HepG2 (cell line): ENCODE data around the gene C1orf35. TPM values are rescaled to one million over a fixed set of nuclear protein-coding genes. Genes with fewer than 3 reads are reported as not detected.

Experiments
- CBX2 ChIP-seq, 2 experiments: fragments of 200-600 bp in 1 of 2; sonication (generic); formaldehyde crosslinking in 1 of 2; IDR thresholded peaks; 2 replicates each; pipeline versions ENCODE4 v1.7.0 to v1.8.1; 2018 to 2022; ENCODE audit warnings: low read depth in 2 of 2, low read length in 1 of 2, mild to moderate bottlenecking in 1 of 2, missing genetic modification reagents in 1 of 2
- DNMT3B ChIP-seq: conservative IDR thresholded peaks from 2 replicates; pipeline ENCODE4 v1.6.1; 2016; ENCODE audit warnings: missing biosample characterization, control low read depth
- DPF2 ChIP-seq: sonication (generic); formaldehyde crosslinking; IDR thresholded peaks from 2 replicates; pipeline ENCODE4 v1.4.0; 2020; ENCODE audit warnings: mild to moderate bottlenecking, low read depth, missing genetic modification reagents, borderline replicate concordance
- PBX3 ChIP-seq: sonication (generic); formaldehyde crosslinking; IDR thresholded peaks from 2 replicates; pipeline ENCODE4 v1.8.1; 2023; ENCODE audit warnings: missing genetic modification reagents, inconsistent platforms, borderline replicate concordance
- SCMH1 ChIP-seq: sonication (generic); formaldehyde crosslinking; IDR thresholded peaks from 2 replicates; pipeline ENCODE4 v1.9.0; 2021; ENCODE audit warnings: missing genetic modification reagents, mild to moderate bottlenecking, borderline replicate concordance
- SRSF1 ChIP-seq: fragments of 200-400 bp; formaldehyde crosslinking; optimal IDR thresholded peaks from 2 replicates; pipeline ENCODE3; 2017; ENCODE audit warnings: mild to moderate bottlenecking, low read depth, low read length, moderate library complexity
- STAG1 ChIP-seq: sonication (generic); formaldehyde crosslinking; IDR thresholded peaks from 2 replicates; pipeline ENCODE4 v1.4.0; 2020; ENCODE audit warnings: missing genetic modification reagents
- THRA ChIP-seq: sonication (generic); formaldehyde crosslinking; IDR thresholded peaks from 2 replicates; pipeline ENCODE4 v1.4.0; 2020; ENCODE audit warnings: missing genetic modification reagents, borderline replicate concordance
- WIZ ChIP-seq: sonication (generic); formaldehyde crosslinking; IDR thresholded peaks from 2 replicates; pipeline ENCODE4 v1.5.1; 2020; ENCODE audit warnings: mild to moderate bottlenecking, missing genetic modification reagents
- ZBTB1 ChIP-seq: sonication (generic); formaldehyde crosslinking; IDR thresholded peaks from 2 replicates; pipeline ENCODE4 v1.4.0; 2020; ENCODE audit warnings: missing genetic modification reagents, borderline replicate concordance
- ZGPAT ChIP-seq: IDR thresholded peaks from 2 replicates; pipeline ENCODE4 v1.6.1; 2016; ENCODE audit warnings: mild to moderate bottlenecking
- ZNF142 ChIP-seq: sonication (generic); formaldehyde crosslinking; IDR thresholded peaks from 2 replicates; pipeline ENCODE4 v1.4.0; 2020; ENCODE audit warnings: missing genetic modification reagents
- ZNF17 ChIP-seq: sonication (generic); formaldehyde crosslinking; IDR thresholded peaks from 2 replicates; pipeline ENCODE4 v1.5.0; 2020; ENCODE audit warnings: mild to moderate bottlenecking, missing genetic modification reagents
- ZNF251 ChIP-seq: sonication (generic); formaldehyde crosslinking; IDR thresholded peaks from 2 replicates; pipeline ENCODE4 v1.9.0; 2021; ENCODE audit warnings: mild to moderate bottlenecking, missing genetic modification reagents
- ZNF30 ChIP-seq: sonication (generic); formaldehyde crosslinking; IDR thresholded peaks from 2 replicates; pipeline ENCODE4 v1.5.0; 2020; ENCODE audit warnings: mild to moderate bottlenecking, missing genetic modification reagents
- ZNF704 ChIP-seq: sonication (generic); formaldehyde crosslinking; IDR thresholded peaks from 2 replicates; pipeline ENCODE4 v1.8.1; 2023; ENCODE audit warnings: mild to moderate bottlenecking, inconsistent platforms, moderate library complexity, missing genetic modification reagents, borderline replicate concordance
- ZNF777 ChIP-seq: sonication (generic); formaldehyde crosslinking; IDR thresholded peaks from 2 replicates; pipeline ENCODE4 v1.4.0; 2020; ENCODE audit warnings: missing genetic modification reagents
- polyA plus RNA-seq, 8 experiments: library from polyadenylated mRNA; depleted of rRNA in 3 of 8; stranded (reverse) in 7 of 8; unstranded in 1 of 8; fragments of >200 nt; fragmentation: Illumina TruSeq in 4 of 8; extraction: Trizol in 4 of 8; gene quantifications; 2 replicates each; pipeline versions ENCODE4 v1.2.1 to v1.2.3, GENCODE V29; 2011 to 2016; ENCODE audit warnings: low read depth in 4 of 8, missing spikeins in 1 of 8, mixed read lengths in 1 of 8; ENCODE audit not compliant: insufficient read depth in 1 of 8
- total RNA-seq, 5 experiments: library from RNA; depleted of rRNA; stranded (reverse); fragments of >200 nt; fragmentation: Illumina TruSeq; extraction: Trizol; gene quantifications; 2 replicates each; pipeline ENCODE4 v1.2.3, GENCODE V29; 2016; ENCODE audit warnings: low read depth in 1 of 5

C1orf35 gene
- total and polyA plus RNA-seq, 2 of the 13 experiments (the other 11 are each of a cell fraction or from before 2014, with no cell fraction given): 8.1 to 19.3 TPM

- TF ChIP-seq ZNF142 (CRISPR knock-in tag): no peak
- no peak for TF ChIP-seq PBX3 (CRISPR knock-in tag)
- no peak for TF ChIP-seq CBX2 (IDR thresholded peaks at IDR 0.05; ENCODE audit: low read depth, low read length)
- no peak for TF ChIP-seq CBX2 (CRISPR knock-in tag; IDR thresholded peaks at IDR 0.05; ENCODE audit: low read depth)
- TF ChIP-seq ZNF777 (CRISPR knock-in tag): no peak
- no peak for TF ChIP-seq ZNF251 (CRISPR knock-in tag)
- no peak for TF ChIP-seq STAG1
- no peak for TF ChIP-seq THRA (CRISPR knock-in tag)
- peak; percentile 54 for TF ChIP-seq ZGPAT (CRISPR knock-in tag)
- TF ChIP-seq ZBTB1 (CRISPR knock-in tag): no peak
- no peak for TF ChIP-seq ZNF704 (CRISPR knock-in tag)
- TF ChIP-seq WIZ (CRISPR knock-in tag): no peak
- TF ChIP-seq ZNF30: no peak
- TF ChIP-seq ZNF17 (CRISPR knock-in tag): no peak
- TF ChIP-seq DNMT3B: no peak
- TF ChIP-seq SCMH1 (CRISPR knock-in tag): no peak
- peak; percentile 66 for TF ChIP-seq SRSF1
- no peak for TF ChIP-seq DPF2 (CRISPR knock-in tag)
Measured at GRCh38 chr1:228149406-228150119, 46.4 kb upstream of the C1orf35 start, which contains the start of gene GJC2 (continued).
